Activated gamma-delta T cell treated with Interleukin-2 at 50 U/mL for 16 hours (primary cell): ENCODE measurements around the gene ARID5B.
"Not testable (repeated sequence)": the region's sequence is repeated elsewhere in the genome, so short reads cannot be mapped to it uniquely, and the experiment has no call there.

Experiments used
- DNase-seq: peaks from one replicate; pipeline ENCODE4 v3.0.0-alpha.2; 2020

ARID5B gene

DNA sequence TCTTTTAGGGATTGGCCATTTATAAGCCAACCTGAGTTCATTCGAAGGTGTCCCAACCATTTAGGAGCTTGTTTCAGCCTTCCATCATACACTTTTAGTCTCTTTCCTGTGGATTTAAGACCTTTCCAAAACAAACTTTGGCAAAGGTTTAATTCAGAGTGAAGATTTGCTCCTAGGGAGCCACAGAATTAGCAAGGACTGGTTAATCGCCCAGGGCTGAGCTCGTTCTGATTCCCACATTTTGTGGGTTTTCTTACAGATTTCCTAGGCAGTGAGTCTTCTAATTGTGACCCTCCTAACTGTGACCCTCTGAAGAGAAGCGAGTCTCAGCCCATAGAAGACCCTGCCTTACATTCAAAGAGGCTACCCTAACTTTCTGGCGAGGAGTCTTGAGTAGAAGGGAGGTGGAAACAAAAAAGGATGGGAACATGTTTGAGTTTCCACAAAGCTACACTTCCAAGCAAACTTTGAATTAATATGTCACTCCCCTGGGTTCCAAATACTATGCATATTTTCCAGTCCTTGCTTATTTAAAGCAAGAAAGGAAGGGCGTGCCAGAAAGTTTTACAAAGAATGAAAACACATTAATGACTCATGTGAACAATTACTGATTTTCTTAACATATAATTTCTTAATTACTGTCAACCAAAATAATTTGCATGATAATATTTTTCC is 118.3 kb downstream of the ARID5B start:
- no peak for DNase-seq

- no peak for DNase-seq
Observed at GRCh38 chr10:62021128-62021665, 119.7 kb downstream of the ARID5B start.

DNA sequence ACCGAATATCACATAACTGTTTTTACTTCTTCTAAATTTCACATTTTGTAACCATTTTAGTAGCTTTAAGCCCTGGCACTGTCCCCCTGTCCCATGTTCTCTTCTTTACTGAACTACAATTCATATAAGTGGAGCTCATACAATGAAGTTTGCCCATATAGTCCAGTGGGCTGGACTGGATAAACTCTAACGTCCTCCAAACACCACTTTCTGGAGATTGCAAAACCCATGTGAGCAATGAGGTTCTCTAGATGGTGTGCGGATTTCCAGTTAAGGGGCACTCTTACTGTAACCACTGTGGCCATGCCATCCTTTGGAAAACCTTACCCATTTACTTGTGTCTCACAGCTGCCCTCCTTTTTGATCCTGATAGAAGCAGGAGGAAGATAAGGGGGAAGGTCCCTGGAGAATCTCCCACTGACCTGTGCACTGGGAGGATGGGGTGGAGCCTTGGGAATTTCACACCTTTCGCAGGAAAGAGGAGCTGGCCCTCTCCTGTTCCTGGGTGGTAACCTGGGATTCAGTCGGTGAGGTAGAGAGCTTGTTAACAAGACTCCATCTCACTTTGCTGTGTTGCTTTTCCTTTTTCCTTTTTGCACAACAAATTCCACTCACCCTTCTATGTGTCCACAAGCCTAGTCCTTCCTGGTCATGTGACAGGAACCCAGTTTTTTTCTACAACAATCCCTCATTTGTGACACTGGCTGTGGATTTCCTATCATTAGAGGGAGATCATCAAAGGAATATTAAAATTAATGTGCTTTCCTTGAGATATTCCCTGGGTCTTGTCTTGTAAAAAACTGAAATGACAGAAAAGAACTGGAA is 120.7 kb downstream of the ARID5B start:
- DNase-seq = no peak

DNA sequence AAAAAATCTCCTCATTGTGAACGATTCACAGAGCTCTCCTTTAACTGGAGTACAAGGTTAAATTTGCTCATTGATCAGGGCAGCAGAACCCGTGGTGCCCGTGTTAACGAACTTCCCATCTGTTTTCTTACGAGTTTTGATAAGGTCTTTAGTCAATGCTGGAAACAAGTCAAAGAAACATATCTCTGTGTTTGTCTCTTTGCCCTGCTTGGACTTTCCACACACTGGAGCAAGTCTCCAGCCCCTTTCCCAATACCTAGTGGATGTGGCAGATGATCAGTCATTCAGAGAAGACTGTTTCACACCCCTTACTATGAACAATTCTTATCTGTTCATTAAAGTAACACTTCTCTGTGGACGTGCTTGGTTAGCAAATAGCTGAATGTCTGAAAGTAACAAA is 121.3 kb downstream of the ARID5B start:
- DNase-seq = no peak

- DNase-seq = no peak
Observed at GRCh38 chr10:62023329-62023728, 121.8 kb downstream of the ARID5B start.

GRCh38 chr10:62024026-62024701 is 122.7 kb downstream of the ARID5B start:
- DNase-seq = no peak

GRCh38 chr10:62025134-62025794 is 123.8 kb downstream of the ARID5B start:
- DNase-seq = no peak

GRCh38 chr10:62025901-62026879 is 124.7 kb downstream of the ARID5B start:
- DNase-seq = no peak

DNA sequence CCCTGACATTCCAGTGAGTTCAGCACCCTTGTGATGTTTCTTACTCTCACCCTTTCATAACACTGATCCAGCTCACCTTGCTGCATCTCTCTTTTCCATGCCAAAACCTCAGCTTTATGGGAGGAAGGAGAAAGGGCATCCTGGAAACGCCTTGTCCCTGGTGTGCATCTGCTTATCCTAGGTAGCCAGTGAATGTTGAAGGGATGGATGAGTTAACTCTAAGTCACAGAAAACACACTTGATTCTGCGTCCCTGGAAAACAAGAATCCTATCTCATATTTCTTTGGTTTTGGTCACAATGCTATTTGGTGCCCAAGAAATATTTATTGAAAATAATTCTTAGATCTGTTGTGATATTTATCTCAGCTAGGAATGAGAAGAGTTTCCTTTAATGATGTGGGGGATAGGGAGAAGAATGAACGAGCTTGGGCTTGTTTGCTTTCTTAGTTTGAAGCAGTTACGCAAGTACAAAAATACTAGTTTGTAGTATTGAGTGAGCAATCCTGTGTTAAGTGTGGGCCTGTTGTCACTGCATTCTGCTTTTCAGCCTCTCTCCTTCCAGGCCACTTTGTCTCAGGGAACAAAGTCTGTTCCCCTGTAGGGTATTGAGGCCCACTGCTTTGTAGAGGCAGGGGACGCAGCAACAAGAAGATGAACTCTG is 126.5 kb downstream of the ARID5B start:
- DNase-seq = no peak

- not testable (repeated sequence) for DNase-seq
Observed at GRCh38 chr10:62028502-62028842, 127.0 kb downstream of the ARID5B start.

DNA sequence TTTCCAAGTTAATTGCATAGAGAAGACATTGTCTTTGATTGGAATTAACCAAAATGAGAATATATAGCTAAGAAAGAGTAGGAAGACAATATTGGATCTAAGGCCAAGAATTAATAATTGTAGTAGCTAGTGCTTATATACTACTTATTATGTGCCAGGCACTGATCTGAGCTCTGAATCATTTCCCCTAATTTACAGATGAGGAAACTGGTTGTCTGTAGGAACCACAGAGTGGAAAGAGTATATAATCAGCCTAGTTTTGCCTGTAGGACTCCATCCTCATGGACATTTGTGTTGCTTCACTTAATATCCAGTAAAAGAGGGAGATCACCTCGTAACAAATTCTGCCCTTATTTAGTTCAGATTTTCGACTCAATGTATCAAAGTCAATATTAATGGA is 127.9 kb downstream of the ARID5B start:
- no peak for DNase-seq

DNA sequence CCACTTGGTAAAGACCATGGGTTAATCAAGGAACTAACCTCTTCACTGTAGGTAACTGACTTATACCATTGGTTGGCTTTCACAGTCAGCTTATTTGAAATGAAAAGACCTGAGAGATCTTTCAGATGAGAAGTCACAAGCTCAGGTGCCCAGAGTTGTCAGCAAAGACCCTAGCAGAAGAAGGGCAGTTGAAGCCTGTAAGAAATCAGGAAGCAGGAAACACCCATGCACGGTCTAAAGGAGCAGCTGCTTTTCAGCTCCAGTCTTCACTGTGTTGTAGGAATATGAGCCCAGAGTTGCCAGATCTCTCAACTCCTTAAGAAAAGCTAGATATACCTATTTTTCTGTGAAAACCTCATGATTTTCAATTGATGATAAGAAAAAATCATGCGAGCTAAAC is 130.0 kb downstream of the ARID5B start:
- DNase-seq = no peak

- DNase-seq = no peak
Observed at GRCh38 chr10:62033125-62033524, 131.6 kb downstream of the ARID5B start.

DNA sequence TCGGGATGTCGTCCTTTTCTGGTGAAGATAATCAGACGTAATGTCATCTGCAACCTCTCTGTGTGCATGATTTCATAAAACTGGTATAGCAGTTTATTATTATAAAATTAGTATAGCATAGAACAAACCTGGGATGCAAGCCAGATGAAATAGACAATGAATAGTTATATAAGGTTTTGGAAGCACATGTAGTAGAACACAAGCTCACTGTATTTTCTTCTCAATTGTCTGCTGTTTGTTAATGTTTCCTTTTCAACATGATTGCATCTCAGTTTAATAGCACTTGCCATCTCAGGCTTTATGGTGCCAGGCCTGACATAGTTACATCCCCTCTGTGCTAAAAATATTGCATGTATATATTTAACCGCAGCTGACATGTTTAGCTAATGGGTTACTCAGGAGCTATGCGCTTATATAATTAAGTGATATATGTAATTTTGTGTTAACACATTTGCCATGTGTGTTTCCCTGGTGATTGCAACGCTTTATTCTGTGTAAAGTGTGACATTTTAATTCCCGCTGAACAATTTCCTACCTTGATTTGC is 132.7 kb downstream of the ARID5B start:
- DNase-seq = no peak

- no peak for DNase-seq
Observed at GRCh38 chr10:62036186-62037081, 134.9 kb downstream of the ARID5B start.

- no peak for DNase-seq
Observed at GRCh38 chr10:62037166-62037831, 135.8 kb downstream of the ARID5B start.

- no peak for DNase-seq
Observed at GRCh38 chr10:62037890-62038608, 136.6 kb downstream of the ARID5B start.

- peak; percentile 69 for DNase-seq
Observed at GRCh38 chr10:62038609-62039190, 137.2 kb downstream of the ARID5B start.
